HCT116 (cell line): ENCODE data around the gene NT5C1B. TPM values are rescaled to one million over a fixed set of nuclear protein-coding genes. Genes with fewer than 3 reads are reported as not detected.

Experiments
- ATAC-seq: fragments of 200-7000 bp; cut with Tn5 transposase; 2 replicates; pipeline ENCODE4 v1.9.1; 2020; ENCODE audit warnings: mild to moderate bottlenecking, moderate library complexity
- BruUV-seq: library from RNA; stranded (reverse); fragments of 400-500 nt; replicated peaks from 2 replicates; lab custom pipeline; 2021; lab: Mats Ljungman, UMichigan
- CTCF ChIA-PET: fragments of 300-600 bp; sonication (Branson Sonifier 250); formaldehyde crosslinking; loops from one replicate; lab custom pipeline; 2021; ENCODE audit warnings: antibody characterized with exemption; lab: Charles Lee
- POLR2A ChIA-PET: fragments of 300-600, 350-600 bp; sonication (Branson Sonifier 250); formaldehyde crosslinking; loops from one replicate; lab custom pipeline; 2021; ENCODE audit warnings: antibody characterized with exemption; lab: Charles Lee
- RAD21 ChIA-PET, 2 experiments: fragments of 300-600 bp; sonication (Branson Sonifier 250); formaldehyde crosslinking; loops; one replicate each; lab custom pipeline; 2023; ENCODE audit warnings: low total read pairs in 2 of 2; ENCODE audit not compliant: uncharacterized antibody in 2 of 2, unreplicated experiment in 2 of 2, low non-redundant PET in 1 of 2; lab: Charles Lee
- DNase-seq: peaks from one replicate; pipeline ENCODE4 v3.0.0-alpha.2; 2010; ENCODE audit warnings: low read depth, low spot score
- H2AFZ ChIP-seq: fragments of 200-600 bp; shearing (Covaris generic), sonication (generic); 2 replicates; pipeline ENCODE4 v1.6.1; 2017; ENCODE audit warnings: low read depth, mixed run types, mixed read lengths, antibody characterized with exemption, low read length; ENCODE audit not compliant: poor library complexity, severe bottlenecking
- H3K27ac ChIP-seq: 2 replicates; pipeline ENCODE4 v1.5.1; 2012; ENCODE audit warnings: low read depth, low read length
- H3K27me3 ChIP-seq: fragments of 200-600 bp; sonication (generic); 2 replicates; pipeline ENCODE4 v1.6.1; 2016; ENCODE audit warnings: mixed run types, low read length, mixed read lengths; ENCODE audit not compliant: insufficient read depth
- H3K36me3 ChIP-seq, 2 experiments: fragments of 200-500 bp in 1 of 2; fragments of 200-600 bp in 1 of 2; sonication (Bioruptor generic) in 1 of 2; sonication (generic) in 1 of 2; 2 replicates each; pipeline versions ENCODE4 v1.5.1 to v1.6.1; 2014 to 2016; ENCODE audit warnings: low read length in 2 of 2, inconsistent platforms in 1 of 2, mixed read lengths in 1 of 2, mixed run types in 1 of 2; ENCODE audit not compliant: insufficient read depth in 2 of 2, control insufficient read depth in 1 of 2
- H3K4me1 ChIP-seq, 2 experiments: fragments of 200-600 bp in 1 of 2; sonication (generic) in 1 of 2; 2 replicates each; pipeline versions ENCODE4 v1.5.1 to v1.6.1; 2012 to 2017; ENCODE audit warnings: low read length in 2 of 2, inconsistent platforms in 1 of 2, mild to moderate bottlenecking in 1 of 2, mixed read lengths in 1 of 2, mixed run types in 1 of 2, moderate library complexity in 1 of 2; ENCODE audit not compliant: insufficient read depth in 2 of 2, control insufficient read depth in 1 of 2
- H3K4me2 ChIP-seq: fragments of 200-600 bp; sonication (generic); 2 replicates; pipeline ENCODE4 v1.6.1; 2017; ENCODE audit warnings: mixed run types, low read length, mixed read lengths
- H3K4me3 ChIP-seq, 2 experiments: fragments of 200-600 bp in 1 of 2; sonication (generic) in 1 of 2; replicated peaks in 1 of 2; 2 replicates each; pipeline ENCODE4 v1.5.1; 2011 to 2016; ENCODE audit warnings: low read length in 2 of 2, control low read depth in 1 of 2, low read depth in 1 of 2, mild to moderate bottlenecking in 1 of 2, mixed read lengths in 1 of 2, mixed run types in 1 of 2
- H3K79me2 ChIP-seq: fragments of 200-600 bp; sonication (generic); 2 replicates; pipeline ENCODE4 v1.6.1; 2017; ENCODE audit warnings: mild to moderate bottlenecking, mixed run types, low read length, moderate library complexity, mixed read lengths; ENCODE audit not compliant: insufficient read depth
- H3K9ac ChIP-seq: fragments of 200-600 bp; sonication (generic); 2 replicates; pipeline ENCODE4 v1.6.1; 2016; ENCODE audit warnings: low read length, mixed read lengths
- H3K9me2 ChIP-seq: fragments of 200-600 bp; sonication (generic), shearing (Covaris generic); 2 replicates; pipeline ENCODE4 v1.6.1; 2017; ENCODE audit warnings: mixed run types, mild to moderate bottlenecking, moderate library complexity; ENCODE audit not compliant: insufficient read depth
- H3K9me3 ChIP-seq, 2 experiments: fragments of 200-500 bp in 1 of 2; fragments of 200-600 bp in 1 of 2; sonication (Bioruptor generic) in 1 of 2; sonication (generic) in 1 of 2; 2 replicates each; pipeline ENCODE4 v1.6.1; 2014 to 2017; ENCODE audit warnings: low read length in 2 of 2, mixed read lengths in 2 of 2, inconsistent platforms in 1 of 2, low read depth in 1 of 2, mild to moderate bottlenecking in 1 of 2, mixed run types in 1 of 2, moderate library complexity in 1 of 2; ENCODE audit not compliant: control insufficient read depth in 1 of 2, insufficient read depth in 1 of 2
- H4K20me1 ChIP-seq: fragments of 200-600 bp; sonication (generic), shearing (Covaris generic); 2 replicates; pipeline ENCODE4 v1.6.1; 2017; ENCODE audit warnings: mixed run types, mild to moderate bottlenecking, moderate library complexity; ENCODE audit not compliant: insufficient read depth
- EGR1 ChIP-seq: IDR thresholded peaks from 2 replicates; pipeline ENCODE4 v1.6.1; 2012; ENCODE audit warnings: low read depth
- EZH2 ChIP-seq: fragments of 200-600 bp; sonication (generic); IDR thresholded peaks from 2 replicates; pipeline ENCODE4 v1.6.1; 2017; ENCODE audit warnings: antibody characterized with exemption, mixed run types
- EZH2phosphoT487 ChIP-seq: fragments of 200-600 bp; IDR thresholded peaks from 2 replicates; pipeline ENCODE4 v1.6.1; 2018; ENCODE audit warnings: antibody characterized with exemption, borderline replicate concordance
- JUND ChIP-seq: IDR thresholded peaks from 2 replicates; pipeline ENCODE4 v1.6.1; 2012
- POLR2A ChIP-seq: IDR thresholded peaks from 2 replicates; pipeline ENCODE4 v1.7.0; 2011; ENCODE audit warnings: borderline replicate concordance; ENCODE audit not compliant: insufficient read depth, insufficient read length; ENCODE audit errors: extremely low read depth
- SRF ChIP-seq: IDR thresholded peaks from 2 replicates; pipeline ENCODE4 v1.6.1; 2012; ENCODE audit warnings: low read depth
- TCF7L2 ChIP-seq: IDR thresholded peaks from 2 replicates; pipeline ENCODE4 v1.7.0; 2011; ENCODE audit warnings: borderline replicate concordance, inconsistent platforms; ENCODE audit not compliant: insufficient read depth, insufficient read length; ENCODE audit errors: extremely low read depth
- intact Hi-C: fragments of 100-400 bp; cut with micrococcal nuclease; formaldehyde crosslinking; loops from 2 replicates; pipeline ENCODE4 v1.10.0; 2022
- total RNA-seq: library from RNA; stranded (reverse); gene quantifications from one replicate; pipeline ENCODE4 v1.2.1, GENCODE V29; 2021; ENCODE audit not compliant: unreplicated experiment
- TF ChIP-seq, protein P1 (sequence below): IDR thresholded peaks from 2 replicates; pipeline ENCODE4 v1.6.1; 2012; ENCODE audit warnings: low read depth

NT5C1B gene
- total RNA-seq, 1 experiment from 2014 or later: not detected

GRCh38 chr2:18584608-18584954 is 4.8 kb downstream of the NT5C1B start:
- Histone ChIP-seq H3K79me2 (no peaks in the 10 kb centered on the region), H2AFZ (no peak overlapping the region), H3K4me3 (no peak overlapping the region), H3K4me2 (no peak overlapping the region), H3K9ac (no peak overlapping the region), H3K36me3 (no peaks in the 10 kb centered on the region), H3K4me1 (no peaks in the 10 kb centered on the region), H3K9me2 (no peaks in the 10 kb centered on the region), H3K27me3 (no peaks in the 10 kb centered on the region), H3K27ac (no peak overlapping the region), H3K9me3 (no peaks in the 10 kb centered on the region), H4K20me1 (no peaks in the 10 kb centered on the region)
- ChIA-PET POLR2A (no interaction called here), RAD21 (no interaction called here), CTCF (no interaction called here)
- ATAC-seq (no peak), DNase-seq (no peak)
- BruUV-seq: no TSS peak
- TF ChIP-seq, protein P1, sequence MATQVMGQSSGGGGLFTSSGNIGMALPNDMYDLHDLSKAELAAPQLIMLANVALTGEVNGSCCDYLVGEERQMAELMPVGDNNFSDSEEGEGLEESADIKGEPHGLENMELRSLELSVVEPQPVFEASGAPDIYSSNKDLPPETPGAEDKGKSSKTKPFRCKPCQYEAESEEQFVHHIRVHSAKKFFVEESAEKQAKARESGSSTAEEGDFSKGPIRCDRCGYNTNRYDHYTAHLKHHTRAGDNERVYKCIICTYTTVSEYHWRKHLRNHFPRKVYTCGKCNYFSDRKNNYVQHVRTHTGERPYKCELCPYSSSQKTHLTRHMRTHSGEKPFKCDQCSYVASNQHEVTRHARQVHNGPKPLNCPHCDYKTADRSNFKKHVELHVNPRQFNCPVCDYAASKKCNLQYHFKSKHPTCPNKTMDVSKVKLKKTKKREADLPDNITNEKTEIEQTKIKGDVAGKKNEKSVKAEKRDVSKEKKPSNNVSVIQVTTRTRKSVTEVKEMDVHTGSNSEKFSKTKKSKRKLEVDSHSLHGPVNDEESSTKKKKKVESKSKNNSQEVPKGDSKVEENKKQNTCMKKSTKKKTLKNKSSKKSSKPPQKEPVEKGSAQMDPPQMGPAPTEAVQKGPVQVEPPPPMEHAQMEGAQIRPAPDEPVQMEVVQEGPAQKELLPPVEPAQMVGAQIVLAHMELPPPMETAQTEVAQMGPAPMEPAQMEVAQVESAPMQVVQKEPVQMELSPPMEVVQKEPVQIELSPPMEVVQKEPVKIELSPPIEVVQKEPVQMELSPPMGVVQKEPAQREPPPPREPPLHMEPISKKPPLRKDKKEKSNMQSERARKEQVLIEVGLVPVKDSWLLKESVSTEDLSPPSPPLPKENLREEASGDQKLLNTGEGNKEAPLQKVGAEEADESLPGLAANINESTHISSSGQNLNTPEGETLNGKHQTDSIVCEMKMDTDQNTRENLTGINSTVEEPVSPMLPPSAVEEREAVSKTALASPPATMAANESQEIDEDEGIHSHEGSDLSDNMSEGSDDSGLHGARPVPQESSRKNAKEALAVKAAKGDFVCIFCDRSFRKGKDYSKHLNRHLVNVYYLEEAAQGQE: no peak
- TF ChIP-seq EZH2phosphoT487 (no peak), EZH2 (no peak), SRF (no peak), POLR2A (no peak), EGR1 (no peak), JUND (no peak), TCF7L2 (no peak)
- intact Hi-C loops: no loop called here
